Lower lobe of right lung (tissue), 2 donors: ENCODE data around the gene CELF2. TPM values are rescaled to one million over a fixed set of nuclear protein-coding genes. Genes with fewer than 3 reads are reported as not detected.
A peak's percentile ranks its signal among the peaks of the same experiment; 100 is the strongest.

Source experiments
- ATAC-seq, 2 donors: fragments of 200-7000 bp; cut with Tn5 transposase; one replicate each; pipeline ENCODE4 v1.9.1; 2020 to 2022; ENCODE audit warnings: mild to moderate bottlenecking in 2 of 2, moderate library complexity in 2 of 2
- DNase-seq: peaks from one replicate; pipeline ENCODE4 v3.0.0-alpha.2; 2020
- H3K27ac ChIP-seq: fragments of 200-600 bp; one replicate; pipeline ENCODE4 v1.8.0; 2022
- H3K27me3 ChIP-seq: fragments of 200-600 bp; one replicate; pipeline ENCODE4 v1.8.0; 2022; ENCODE audit warnings: low read depth
- H3K36me3 ChIP-seq: fragments of 200-600 bp; one replicate; pipeline ENCODE4 v1.8.0; 2022; ENCODE audit warnings: mild to moderate bottlenecking
- H3K4me1 ChIP-seq: fragments of 200-600 bp; one replicate; pipeline ENCODE4 v1.8.0; 2022
- H3K4me3 ChIP-seq: fragments of 200-600 bp; one replicate; pipeline ENCODE4 v1.8.0; 2022; ENCODE audit warnings: mild to moderate bottlenecking
- H3K9me3 ChIP-seq: fragments of 200-600 bp; one replicate; pipeline ENCODE4 v1.8.0; 2022
- CTCF ChIP-seq: fragments of 200-600 bp; IDR thresholded peaks from one replicate; pipeline ENCODE4 v1.8.0; 2022; ENCODE audit warnings: antibody characterized with exemption, mild to moderate bottlenecking
- intact Hi-C: fragments of 100-400 bp; cut with DNase I; formaldehyde crosslinking; loops from one replicate; pipeline ENCODE4 v1.11.0; 2022
- total RNA-seq: library from RNA; stranded (reverse); fragmentation: NEBNext Ultra II Directional; extraction: Animal tissue kit (Norgen Biotek cat#: 25700); gene quantifications from one replicate; pipeline ENCODE4 v1.2.1, GENCODE V29; 2021
- donor health status: DM: no; HTN: yes; CAD: no; lungs with severe emphysema.

The CELF2 gene
- total RNA-seq, 1 donor from 2014 or later: 106 TPM

- Histone ChIP-seq H3K27ac (no peak overlapping the region), H3K9me3 (no peaks in the 10 kb centered on the region), H3K4me1 (no peaks in the 10 kb centered on the region), H3K4me3 (no peak overlapping the region), H3K36me3 (no peaks in the 10 kb centered on the region), H3K27me3 (no peaks in the 10 kb centered on the region)
- intact Hi-C loops: no loop called here
- DNase-seq (no peak), ATAC-seq (no peak)
- no peak for TF ChIP-seq CTCF
Observed at GRCh38 chr10:11111490-11111889, 93.8 kb downstream of the CELF2 start.

DNA sequence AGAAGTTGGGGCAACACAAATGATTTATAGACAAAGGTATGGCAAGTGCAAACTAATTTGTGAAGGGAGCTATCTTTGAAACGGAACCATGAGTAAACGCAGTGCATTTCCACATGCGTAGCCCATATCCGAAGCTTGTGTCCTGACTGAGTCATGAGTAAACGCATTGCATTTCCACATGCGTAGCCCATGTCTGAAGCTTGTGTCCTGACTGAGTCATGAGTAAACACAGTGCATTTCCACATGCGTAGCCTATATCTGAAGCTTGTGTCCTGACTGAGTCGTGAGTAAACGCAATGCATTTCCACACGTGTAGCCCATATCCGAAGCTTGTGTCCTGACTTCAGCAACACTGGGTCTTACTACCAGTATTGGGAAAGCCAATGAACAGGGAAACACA lies 95.0 kb downstream of the CELF2 start:
- Histone ChIP-seq H3K27ac (no peak overlapping the region), H3K9me3 (no peaks in the 10 kb centered on the region), H3K27me3 (no peaks in the 10 kb centered on the region), H3K4me1 (no peaks in the 10 kb centered on the region), H3K4me3 (no peak overlapping the region), H3K36me3 (no peaks in the 10 kb centered on the region)
- DNase-seq (no peak), ATAC-seq (no peak)
- TF ChIP-seq CTCF: no peak
- intact Hi-C loops: no loop called here

- TF ChIP-seq CTCF: peak; percentile 24
- Histone ChIP-seq H3K4me3 (no peak overlapping the region), H3K4me1 (no peaks in the 10 kb centered on the region), H3K27ac (no peak overlapping the region), H3K27me3 (no peaks in the 10 kb centered on the region), H3K36me3 (no peaks in the 10 kb centered on the region), H3K9me3 (no peaks in the 10 kb centered on the region)
- ATAC-seq: peak in 1 of 2 donors; percentile 44
- DNase-seq: no peak
- intact Hi-C loops: no loop called here
Observed at GRCh38 chr10:11113156-11113555, 95.5 kb downstream of the CELF2 start.

DNA sequence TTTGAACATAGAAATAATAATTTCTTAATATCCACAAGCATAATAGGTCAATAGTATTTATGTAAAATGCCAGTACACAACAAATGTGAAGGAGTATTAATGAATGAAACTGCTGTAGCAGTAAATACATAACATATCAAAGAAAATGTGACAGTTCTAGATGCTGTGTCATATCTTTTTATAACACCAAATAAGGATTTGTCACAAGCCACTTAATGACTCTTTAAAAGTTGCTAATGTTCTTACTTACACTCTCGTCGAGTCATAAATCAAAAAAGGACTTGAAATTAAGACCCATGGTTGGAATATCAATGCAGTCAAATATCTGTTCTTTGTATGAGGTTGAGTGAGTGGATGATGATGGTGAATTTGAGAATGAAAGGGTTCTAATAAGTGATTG lies 96.6 kb downstream of the CELF2 start:
- no peak for DNase-seq
- Histone ChIP-seq H3K4me1 (no peaks in the 10 kb centered on the region), H3K36me3 (no peaks in the 10 kb centered on the region), H3K27me3 (no peaks in the 10 kb centered on the region), H3K27ac (no peak overlapping the region), H3K4me3 (no peak overlapping the region), H3K9me3 (no peaks in the 10 kb centered on the region)
- intact Hi-C loops: no loop called here
- no peak for ATAC-seq
- TF ChIP-seq CTCF: no peak

DNA sequence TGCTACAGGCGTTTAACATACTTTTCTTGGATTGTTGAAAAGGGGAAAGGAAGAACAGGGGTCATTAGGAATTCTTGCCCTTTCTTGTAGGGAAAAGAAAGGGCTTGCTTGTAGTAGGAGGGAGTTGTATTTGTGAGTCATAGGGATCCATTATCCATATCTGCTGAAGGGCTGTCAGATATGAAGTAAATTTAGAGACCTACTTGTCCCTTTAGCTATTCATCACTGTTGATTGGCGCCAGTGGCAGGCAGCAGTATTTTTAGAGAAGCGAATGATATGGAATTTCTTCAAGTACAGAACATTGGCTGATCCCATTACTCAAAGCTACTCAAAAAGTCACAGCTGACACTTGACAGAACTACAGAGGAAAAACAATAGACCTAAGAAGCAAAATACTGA lies 97.7 kb downstream of the CELF2 start:
- intact Hi-C loops: no loop called here
- Histone ChIP-seq H3K9me3 (no peaks in the 10 kb centered on the region), H3K4me3 (no peak overlapping the region), H3K4me1 (no peaks in the 10 kb centered on the region), H3K27me3 (no peaks in the 10 kb centered on the region), H3K36me3 (no peaks in the 10 kb centered on the region), H3K27ac (no peak overlapping the region)
- ATAC-seq (no peak), DNase-seq (no peak)
- no peak for TF ChIP-seq CTCF

- DNase-seq: no peak
- H3K36me3 ChIP-seq: no peaks in the 10 kb centered on the region
- intact Hi-C loops: no loop called here
- no peaks in the 10 kb centered on the region for H3K27me3 ChIP-seq
- TF ChIP-seq CTCF: no peak
- H3K4me1 ChIP-seq: no peaks in the 10 kb centered on the region
- no peak for ATAC-seq
- no peaks in the 10 kb centered on the region for H3K9me3 ChIP-seq
- no peak overlapping the region for H3K4me3 ChIP-seq
- H3K27ac ChIP-seq: no peak overlapping the region
Observed at GRCh38 chr10:11116361-11116760, 98.7 kb downstream of the CELF2 start.
